HG03469 (cell line): ENCODE results near the gene BLOC1S1.
"Not testable (repeated sequence)": the region's sequence is repeated elsewhere in the genome, so short reads cannot be mapped to it uniquely, and the experiment has no call there.

ENCODE experiments used
- ATAC-seq: cut with Tn5 transposase; IDR thresholded peaks from one replicate; pipeline ENCODE4 v1.9.1; 2021; ENCODE audit warnings: mild to moderate bottlenecking, moderate library complexity, moderate number of reproducible peaks; ENCODE audit not compliant: unreplicated experiment

BLOC1S1 gene

GRCh38 chr12:55743406-55744339 lies 27.8 kb downstream of the BLOC1S1 start:
- no peak for ATAC-seq

- ATAC-seq, result no peak
Measured at GRCh38 chr12:55744340-55745030, 28.6 kb downstream of the BLOC1S1 start.

- no peak for ATAC-seq
Measured at GRCh38 chr12:55745361-55746173, 29.7 kb downstream of the BLOC1S1 start.

GRCh38 chr12:55746174-55746912 lies 30.5 kb downstream of the BLOC1S1 start:
- ATAC-seq, result no peak

GRCh38 chr12:55746913-55747231 lies 31.0 kb downstream of the BLOC1S1 start:
- ATAC-seq, result no peak

- ATAC-seq, result no peak
Measured at GRCh38 chr12:55748230-55748993, 32.6 kb downstream of the BLOC1S1 start.

GRCh38 chr12:55755246-55755645 lies 39.4 kb downstream of the BLOC1S1 start:
- ATAC-seq, result no peak

- no peak for ATAC-seq
Measured at GRCh38 chr12:55757701-55758100, 41.9 kb downstream of the BLOC1S1 start.

- ATAC-seq, result not testable (repeated sequence)
Measured at GRCh38 chr12:55758575-55758974, 42.7 kb downstream of the BLOC1S1 start.

- no peak for ATAC-seq
Measured at GRCh38 chr12:55760663-55761062, 44.8 kb downstream of the BLOC1S1 start.

GRCh38 chr12:55762646-55763045 lies 46.8 kb downstream of the BLOC1S1 start:
- ATAC-seq, result no peak

GRCh38 chr12:55765736-55766290 lies 50.0 kb downstream of the BLOC1S1 start:
- ATAC-seq, result no peak

GRCh38 chr12:55767156-55767555 lies 51.3 kb downstream of the BLOC1S1 start:
- ATAC-seq, result no peak
